Hepatocyte (in vitro differentiated cells): ENCODE results near the gene PKD1L1. TPM values are rescaled to one million over a fixed set of nuclear protein-coding genes. Genes with fewer than 3 reads are reported as not detected.
A peak's percentile ranks its signal among the peaks of the same experiment; 100 is the strongest.

ENCODE experiments used
- DNase-seq: peaks from one replicate; pipeline ENCODE4 v3.0.0-alpha.2; 2016; ENCODE audit warnings: low spot score
- H2AFZ ChIP-seq: fragments of 200-600 bp; sonication (generic); 2 replicates; pipeline ENCODE4 v1.6.0; 2016; ENCODE audit warnings: antibody characterized with exemption, mild to moderate bottlenecking
- H3K27ac ChIP-seq: fragments of 200-600 bp; sonication (generic); 2 replicates; pipeline ENCODE4 v1.5.1; 2016; ENCODE audit warnings: mild to moderate bottlenecking
- H3K27me3 ChIP-seq: fragments of 200-600 bp; sonication (generic); 2 replicates; pipeline ENCODE4 v1.6.1; 2016
- H3K36me3 ChIP-seq: fragments of 200-600 bp; sonication (generic); replicated peaks from 2 replicates; pipeline ENCODE4 v1.5.1; 2016; ENCODE audit warnings: low read depth; ENCODE audit not compliant: insufficient read depth
- H3K4me1 ChIP-seq: fragments of 200-600 bp; sonication (generic); 2 replicates; pipeline ENCODE4 v1.5.1; 2016; ENCODE audit warnings: mild to moderate bottlenecking, moderate library complexity; ENCODE audit not compliant: insufficient read depth
- H3K4me2 ChIP-seq: fragments of 200-600 bp; sonication (generic); 2 replicates; pipeline ENCODE4 v1.6.0; 2016
- H3K4me3 ChIP-seq: fragments of 200-600 bp; sonication (generic); 2 replicates; pipeline ENCODE4 v1.5.1; 2016; ENCODE audit warnings: mild to moderate bottlenecking
- H3K79me2 ChIP-seq: fragments of 200-600 bp; sonication (generic); 2 replicates; pipeline ENCODE4 v1.6.0; 2017; ENCODE audit warnings: mild to moderate bottlenecking
- H3K9me2 ChIP-seq: fragments of 200-600 bp; sonication (generic); replicated peaks from 2 replicates; pipeline ENCODE4 v1.6.0; 2017; ENCODE audit warnings: mild to moderate bottlenecking; ENCODE audit not compliant: insufficient read depth
- H3K9me3 ChIP-seq: fragments of 200-600 bp; sonication (generic); 2 replicates; pipeline ENCODE4 v1.5.1; 2016; ENCODE audit warnings: low read depth, mild to moderate bottlenecking
- H4K20me1 ChIP-seq: fragments of 200-600 bp; sonication (generic); 2 replicates; pipeline ENCODE4 v1.6.0; 2016; ENCODE audit warnings: mild to moderate bottlenecking; ENCODE audit not compliant: insufficient read depth, poor library complexity, severe bottlenecking
- EZH2 ChIP-seq: fragments of 200-600 bp; sonication (generic); IDR thresholded peaks from 2 replicates; pipeline ENCODE4 v1.6.1; 2016; ENCODE audit warnings: antibody characterized with exemption, mild to moderate bottlenecking, borderline replicate concordance
- EZH2phosphoT487 ChIP-seq: fragments of 200-600 bp; sonication (generic); IDR thresholded peaks from one replicate; pipeline ENCODE4 v1.6.1; 2018; ENCODE audit warnings: antibody characterized with exemption, mild to moderate bottlenecking, low read depth, moderate library complexity; ENCODE audit not compliant: unreplicated experiment, severe bottlenecking
- WGBS: methylation state at CpG from one replicate; pipeline ENCODE4 v1.1.6; 2016; ENCODE audit warnings: low lambda C conversion rate; ENCODE audit errors: missing lambda C conversion rate; 5-methylcytosine and 5-hydroxymethylcytosine counted together
- polyA plus RNA-seq: library from polyadenylated mRNA; unstranded; fragments of >200 nt; fragmentation: Nextera tagmentation; extraction: Ambion mirVana; gene quantifications from 2 replicates; pipeline ENCODE4 v1.2.1, GENCODE V29; 2016
- total RNA-seq: library from RNA; depleted of rRNA; stranded (reverse); fragments of >200 nt; gene quantifications from 2 replicates; pipeline ENCODE4 v1.2.3, GENCODE V29; 2014
- TF ChIP-seq, protein P1 (sequence below): fragments of 200-600 bp; sonication (generic); IDR thresholded peaks from 2 replicates; pipeline ENCODE4 v1.5.1; 2016; ENCODE audit warnings: antibody characterized with exemption, mild to moderate bottlenecking; ENCODE audit not compliant: poor library complexity

Gene PKD1L1
- total and polyA plus RNA-seq, 2 experiments from 2014 or later = 0.07 TPM

DNA sequence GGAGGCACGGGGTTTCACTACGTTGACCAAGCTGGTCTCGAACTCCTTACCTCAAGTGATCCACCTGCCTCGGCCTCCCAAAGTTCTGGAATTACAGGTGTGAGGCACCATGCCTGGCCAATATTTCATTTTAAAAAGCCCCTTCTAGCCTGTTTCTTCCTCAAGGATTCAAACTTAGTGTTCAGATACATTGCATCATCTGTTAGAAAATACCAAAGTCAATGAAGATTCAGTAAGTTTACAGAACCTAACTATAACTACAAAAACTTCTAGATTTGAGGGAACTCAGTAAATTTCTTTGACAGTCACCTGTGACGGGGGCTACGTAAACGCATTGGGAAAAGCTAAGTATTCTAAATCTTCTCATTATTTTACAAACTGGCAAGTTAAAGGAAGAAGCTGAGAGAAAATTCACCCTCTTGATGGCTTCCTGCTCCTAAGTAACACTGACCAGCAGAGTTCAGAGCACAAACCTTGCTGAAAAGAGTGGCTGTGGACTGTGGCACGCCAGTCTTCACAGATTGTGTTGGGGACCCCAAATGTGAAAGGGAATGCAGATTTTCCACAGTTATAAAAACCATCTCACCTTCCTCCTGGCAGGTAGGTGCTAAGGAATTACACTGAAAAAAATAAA lies 162.2 kb downstream of the PKD1L1 start:
- peak overlapping the region; percentile 15 for H3K4me2 ChIP-seq

DNA sequence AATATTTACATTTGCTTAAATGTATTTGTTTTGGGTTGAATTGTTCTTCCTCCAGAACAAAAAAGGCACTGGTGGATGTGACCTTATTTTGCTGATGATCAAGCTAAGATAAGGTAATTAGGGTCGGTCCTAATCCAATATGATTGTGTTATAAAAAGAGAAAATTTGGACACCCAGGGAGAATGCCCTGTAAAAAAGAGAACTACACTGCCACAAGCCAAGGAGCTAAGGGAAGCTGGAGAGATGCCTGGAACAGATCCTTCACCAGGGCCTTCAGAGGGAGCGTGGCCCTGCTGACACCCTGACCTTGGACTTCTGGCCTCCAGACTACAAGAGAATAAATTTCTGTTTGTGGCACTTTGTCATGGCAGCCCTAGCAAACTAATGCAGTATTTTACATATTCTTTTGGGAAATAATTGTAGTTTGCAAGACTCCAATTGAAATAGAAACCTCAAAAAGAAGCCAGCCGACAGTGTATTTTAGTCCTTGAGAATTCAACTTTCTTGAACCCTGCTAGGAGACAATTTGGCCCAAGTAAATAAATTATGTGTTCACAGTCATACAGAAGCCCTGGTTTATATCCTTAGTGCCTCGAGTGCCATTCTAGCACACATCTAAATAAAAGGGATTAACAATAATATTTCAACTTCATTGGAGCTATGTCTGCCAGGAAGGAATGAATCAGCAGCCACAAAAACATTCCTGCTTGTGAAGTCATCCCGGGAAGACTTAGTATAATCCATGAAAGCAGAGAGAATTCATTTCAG lies 164.6 kb downstream of the PKD1L1 start:
- Histone ChIP-seq H3K9me3 (no peaks in the 10 kb centered on the region), H2AFZ (no peak overlapping the region), H3K79me2 (no peaks in the 10 kb centered on the region), H3K27ac (peak overlapping the region; percentile 90), H3K4me3 (no peak overlapping the region), H3K9me2 (no peaks in the 10 kb centered on the region), H4K20me1 (no peaks in the 10 kb centered on the region), H3K36me3 (no peaks in the 10 kb centered on the region), H3K4me2 (peak overlapping the region; percentile 42), H3K27me3 (no peaks in the 10 kb centered on the region), H3K4me1 (peaks cover 49% of the 10 kb centered on the region)
- TF ChIP-seq, protein P1, sequence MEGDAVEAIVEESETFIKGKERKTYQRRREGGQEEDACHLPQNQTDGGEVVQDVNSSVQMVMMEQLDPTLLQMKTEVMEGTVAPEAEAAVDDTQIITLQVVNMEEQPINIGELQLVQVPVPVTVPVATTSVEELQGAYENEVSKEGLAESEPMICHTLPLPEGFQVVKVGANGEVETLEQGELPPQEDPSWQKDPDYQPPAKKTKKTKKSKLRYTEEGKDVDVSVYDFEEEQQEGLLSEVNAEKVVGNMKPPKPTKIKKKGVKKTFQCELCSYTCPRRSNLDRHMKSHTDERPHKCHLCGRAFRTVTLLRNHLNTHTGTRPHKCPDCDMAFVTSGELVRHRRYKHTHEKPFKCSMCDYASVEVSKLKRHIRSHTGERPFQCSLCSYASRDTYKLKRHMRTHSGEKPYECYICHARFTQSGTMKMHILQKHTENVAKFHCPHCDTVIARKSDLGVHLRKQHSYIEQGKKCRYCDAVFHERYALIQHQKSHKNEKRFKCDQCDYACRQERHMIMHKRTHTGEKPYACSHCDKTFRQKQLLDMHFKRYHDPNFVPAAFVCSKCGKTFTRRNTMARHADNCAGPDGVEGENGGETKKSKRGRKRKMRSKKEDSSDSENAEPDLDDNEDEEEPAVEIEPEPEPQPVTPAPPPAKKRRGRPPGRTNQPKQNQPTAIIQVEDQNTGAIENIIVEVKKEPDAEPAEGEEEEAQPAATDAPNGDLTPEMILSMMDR = no peak
- no peak for TF ChIP-seq EZH2
- TF ChIP-seq EZH2phosphoT487 = no peak
- 45% methylated on average over 5 of the region's 5 CpGs for WGBS
- peak; percentile 71 for DNase-seq

More for the DNA sequence above, 162.2 kb downstream of the PKD1L1 start:
- no peak overlapping the region for H3K4me3 ChIP-seq
- no peaks in the 10 kb centered on the region for H3K27me3 ChIP-seq
- H3K27ac ChIP-seq = peak overlapping the region; percentile 90
- H3K9me3 ChIP-seq = no peaks in the 10 kb centered on the region
- 90% methylated on average over 8 of the region's 8 CpGs for WGBS
- H3K4me1 ChIP-seq = peaks cover 44% of the 10 kb centered on the region
- TF ChIP-seq EZH2phosphoT487 (no peak), EZH2 (no peak)
- TF ChIP-seq, protein P1 = no peak
- H3K79me2 ChIP-seq = no peaks in the 10 kb centered on the region
- no peaks in the 10 kb centered on the region for H3K9me2 ChIP-seq
- no peaks in the 10 kb centered on the region for H4K20me1 ChIP-seq
- no peak overlapping the region for H2AFZ ChIP-seq
- no peak for DNase-seq
- no peaks in the 10 kb centered on the region for H3K36me3 ChIP-seq

DNA sequence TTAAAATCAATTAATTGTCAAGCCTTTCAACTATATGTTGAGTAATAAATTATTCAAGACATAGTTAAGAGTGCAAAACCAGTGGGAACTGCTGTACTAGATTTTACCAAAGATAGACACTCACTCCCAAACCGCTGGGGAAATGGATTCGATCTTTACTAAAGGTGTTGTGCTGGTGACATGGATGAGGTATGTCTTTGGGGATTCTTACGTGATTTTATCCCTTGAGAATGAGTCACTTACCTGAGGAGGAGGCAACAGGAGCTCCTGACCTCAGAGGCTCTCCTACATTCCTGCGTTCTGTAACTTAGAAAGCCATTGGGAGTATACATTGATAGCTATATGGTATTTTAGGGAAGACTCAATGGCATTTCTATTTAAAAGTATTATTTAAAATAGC lies 165.5 kb downstream of the PKD1L1 start:
- Histone ChIP-seq H2AFZ (no peak overlapping the region), H3K27ac (peak overlapping the region; percentile 22), H3K4me3 (no peak overlapping the region), H4K20me1 (no peaks in the 10 kb centered on the region), H3K9me2 (no peaks in the 10 kb centered on the region), H3K79me2 (no peaks in the 10 kb centered on the region), H3K36me3 (no peaks in the 10 kb centered on the region), H3K4me1 (peaks cover 56% of the 10 kb centered on the region), H3K27me3 (no peaks in the 10 kb centered on the region), H3K9me3 (no peaks in the 10 kb centered on the region), H3K4me2 (no peak overlapping the region)
- DNase-seq = no peak
- 90% methylated on average over 4 of the region's 4 CpGs for WGBS
- TF ChIP-seq EZH2phosphoT487 (no peak), EZH2 (no peak)
- TF ChIP-seq, protein P1 = no peak
